OCI-LY7 (cell line): ENCODE results near the gene VWA5B2. TPM values are rescaled to one million over a fixed set of nuclear protein-coding genes. Genes with fewer than 3 reads are reported as not detected.

Experiments used
- BruUV-seq: library from RNA; stranded (reverse); fragments of 400-500 nt; replicated peaks from 2 replicates; lab custom pipeline; 2021; lab: Mats Ljungman, UMichigan
- CTCF ChIA-PET: fragments of 300-600 bp; sonication (Branson Sonifier 250); formaldehyde crosslinking; loops from one replicate; lab custom pipeline; 2022; ENCODE audit warnings: antibody characterized with exemption; ENCODE audit not compliant: unreplicated experiment; lab: Charles Lee
- POLR2A ChIA-PET: fragments of 300-600 bp; sonication (Branson Sonifier 250); formaldehyde crosslinking; loops from one replicate; lab custom pipeline; 2022; ENCODE audit warnings: antibody characterized with exemption; lab: Charles Lee
- DNase-seq: peaks from one replicate; pipeline ENCODE4 v3.0.0-alpha.2; 2015; ENCODE audit warnings: low spot score
- H2AFZ ChIP-seq: fragments of 200-600 bp; sonication (generic), shearing (Covaris generic); 2 replicates; pipeline ENCODE4 v1.6.1; 2014; ENCODE audit warnings: mild to moderate bottlenecking, antibody characterized with exemption, low read length, moderate library complexity
- H3K27ac ChIP-seq: fragments of 200-600 bp; sonication (generic); 2 replicates; pipeline ENCODE4 v1.5.1; 2014; ENCODE audit warnings: mixed run types, low read depth, mild to moderate bottlenecking, moderate library complexity, low read length, inconsistent platforms; ENCODE audit not compliant: poor library complexity, severe bottlenecking
- H3K36me3 ChIP-seq: fragments of 200-600 bp; sonication (generic); 2 replicates; pipeline ENCODE4 v1.6.1; 2014; ENCODE audit warnings: mild to moderate bottlenecking, antibody characterized with exemption, low read length, moderate library complexity, mixed read lengths; ENCODE audit not compliant: insufficient read depth
- H3K4me1 ChIP-seq: fragments of 200-600 bp; sonication (generic); 2 replicates; pipeline ENCODE4 v1.5.1; 2014; ENCODE audit warnings: mild to moderate bottlenecking, low read length; ENCODE audit not compliant: insufficient read depth, poor library complexity, severe bottlenecking
- H3K4me2 ChIP-seq: fragments of 200-600 bp; sonication (generic); 2 replicates; pipeline ENCODE4 v1.6.1; 2014; ENCODE audit warnings: mild to moderate bottlenecking, low read length
- H3K4me3 ChIP-seq: fragments of 200-600 bp; sonication (generic); 2 replicates; pipeline ENCODE4 v1.5.1; 2014; ENCODE audit warnings: mild to moderate bottlenecking, low read depth, low read length; ENCODE audit not compliant: poor library complexity, severe bottlenecking
- H3K79me2 ChIP-seq: fragments of 200-600 bp; sonication (generic); 2 replicates; pipeline ENCODE4 v1.6.1; 2016; ENCODE audit warnings: low read depth, mild to moderate bottlenecking, low read length, moderate library complexity, mixed read lengths; ENCODE audit not compliant: insufficient read depth
- H3K9me2 ChIP-seq: fragments of 200-600 bp; sonication (generic); 2 replicates; pipeline ENCODE4 v1.6.1; 2016; ENCODE audit warnings: mild to moderate bottlenecking, low read length, mixed read lengths; ENCODE audit not compliant: insufficient read depth
- H3K9me3 ChIP-seq: fragments of 200-600 bp; sonication (generic); 2 replicates; pipeline ENCODE4 v1.6.1; 2014; ENCODE audit warnings: mild to moderate bottlenecking, mixed run types, low read length, mixed read lengths
- H4K20me1 ChIP-seq: fragments of 200-600 bp; sonication (generic); 2 replicates; pipeline ENCODE4 v1.6.1; 2014; ENCODE audit warnings: mild to moderate bottlenecking, antibody characterized with exemption, low read length, moderate library complexity, mixed read lengths; ENCODE audit not compliant: insufficient read depth
- CTCF ChIP-seq: fragments of 200-600 bp; sonication (generic); conservative IDR thresholded peaks from 2 replicates; pipeline ENCODE4 v1.5.1; 2014; ENCODE audit warnings: mild to moderate bottlenecking, antibody characterized with exemption, low read length, moderate library complexity, mixed read lengths
- EZH2phosphoT487 ChIP-seq: fragments of 200-600 bp; sonication (generic); IDR thresholded peaks from 2 replicates; pipeline ENCODE4 v1.6.1; 2018; ENCODE audit warnings: low read depth, borderline replicate concordance, mild to moderate bottlenecking, mixed run types, antibody characterized with exemption, low read length, moderate library complexity, mixed read lengths
- intact Hi-C: fragments of 100-400 bp; cut with micrococcal nuclease; formaldehyde crosslinking; loops from one replicate; pipeline ENCODE4 v1.10.0; 2022; ENCODE audit not compliant: unreplicated experiment
- total RNA-seq, 2 experiments: library from RNA; depleted of rRNA in 1 of 2; stranded (reverse); fragments of >200 nt in 1 of 2; shearing (Covaris generic) in 1 of 2; gene quantifications; 2 replicates each; pipeline ENCODE4 v1.2.3, GENCODE V29; 2014 to 2022

Gene VWA5B2
- total RNA-seq, 2 experiments from 2014 or later = not detected

- no peak overlapping the region for H3K27ac ChIP-seq
- H3K36me3 ChIP-seq = no peaks in the 10 kb centered on the region
- ChIA-PET POLR2A (no interaction called here), CTCF (no interaction called here)
- H3K79me2 ChIP-seq = no peaks in the 10 kb centered on the region
- H3K4me2 ChIP-seq = no peak overlapping the region
- intact Hi-C loops = no loop called here
- no TSS peak for BruUV-seq
- no peaks in the 10 kb centered on the region for H3K9me2 ChIP-seq
- no peaks in the 10 kb centered on the region for H3K4me1 ChIP-seq
- TF ChIP-seq EZH2phosphoT487 (no peak), CTCF (no peak)
- no peaks in the 10 kb centered on the region for H4K20me1 ChIP-seq
- H3K4me3 ChIP-seq = no peak overlapping the region
- no peak overlapping the region for H2AFZ ChIP-seq
- no peaks in the 10 kb centered on the region for H3K9me3 ChIP-seq
- no peak for DNase-seq
Measured at GRCh38 chr3:184282941-184283340, 53.6 kb downstream of the VWA5B2 start.

GRCh38 chr3:184283681-184284080, 54.3 kb downstream of the VWA5B2 start:
- intact Hi-C loops = no loop called here

More at GRCh38 chr3:184283681-184284080, 54.3 kb downstream of the VWA5B2 start:
- no peak overlapping the region for H3K27ac ChIP-seq
- H3K9me3 ChIP-seq = no peaks in the 10 kb centered on the region
- no peak overlapping the region for H3K4me3 ChIP-seq
- no peaks in the 10 kb centered on the region for H3K36me3 ChIP-seq
- no peak for DNase-seq
- no peaks in the 10 kb centered on the region for H3K4me1 ChIP-seq
- TF ChIP-seq EZH2phosphoT487 (no peak), CTCF (no peak)
- H2AFZ ChIP-seq = no peak overlapping the region
- H3K79me2 ChIP-seq = no peaks in the 10 kb centered on the region
- H3K9me2 ChIP-seq = no peaks in the 10 kb centered on the region
- H4K20me1 ChIP-seq = no peaks in the 10 kb centered on the region
- ChIA-PET CTCF (no interaction called here), POLR2A (interaction anchor here (0.6 to 0.7 kb wide), 2 partner anchors 32 to 63 kb away, joined by 3 to 5 read pairs; no protein-coding TSS in a partner anchor)
- no TSS peak for BruUV-seq
- H3K4me2 ChIP-seq = no peak overlapping the region
